ENCODE results near the gene DYNLT4.
A peak's percentile ranks its signal among the peaks of the same experiment; 100 is the strongest.

- TF ChIP-seq CTCF (IDR thresholded peaks at IDR 0.05) (peak in 1 of 3 experiments; percentile 6), POLR2A (IDR thresholded peaks at IDR 0.05) (peak; percentile 81)
Observed at GRCh38 chr1:44775078-44775929, 31.8 kb downstream of the DYNLT4 start, which contains the start of gene RPS8.

Data from testis (tissue), 2 donors.